GM21576 (cell line): ENCODE measurements around the gene GALNTL6.
"Not testable (repeated sequence)": the region's sequence is repeated elsewhere in the genome, so short reads cannot be mapped to it uniquely, and the experiment has no call there.

Source experiments
- ATAC-seq: cut with Tn5 transposase; IDR thresholded peaks from one replicate; pipeline ENCODE4 v1.9.1; 2021; ENCODE audit warnings: mild to moderate bottlenecking, moderate library complexity; ENCODE audit not compliant: unreplicated experiment

GALNTL6 gene

DNA sequence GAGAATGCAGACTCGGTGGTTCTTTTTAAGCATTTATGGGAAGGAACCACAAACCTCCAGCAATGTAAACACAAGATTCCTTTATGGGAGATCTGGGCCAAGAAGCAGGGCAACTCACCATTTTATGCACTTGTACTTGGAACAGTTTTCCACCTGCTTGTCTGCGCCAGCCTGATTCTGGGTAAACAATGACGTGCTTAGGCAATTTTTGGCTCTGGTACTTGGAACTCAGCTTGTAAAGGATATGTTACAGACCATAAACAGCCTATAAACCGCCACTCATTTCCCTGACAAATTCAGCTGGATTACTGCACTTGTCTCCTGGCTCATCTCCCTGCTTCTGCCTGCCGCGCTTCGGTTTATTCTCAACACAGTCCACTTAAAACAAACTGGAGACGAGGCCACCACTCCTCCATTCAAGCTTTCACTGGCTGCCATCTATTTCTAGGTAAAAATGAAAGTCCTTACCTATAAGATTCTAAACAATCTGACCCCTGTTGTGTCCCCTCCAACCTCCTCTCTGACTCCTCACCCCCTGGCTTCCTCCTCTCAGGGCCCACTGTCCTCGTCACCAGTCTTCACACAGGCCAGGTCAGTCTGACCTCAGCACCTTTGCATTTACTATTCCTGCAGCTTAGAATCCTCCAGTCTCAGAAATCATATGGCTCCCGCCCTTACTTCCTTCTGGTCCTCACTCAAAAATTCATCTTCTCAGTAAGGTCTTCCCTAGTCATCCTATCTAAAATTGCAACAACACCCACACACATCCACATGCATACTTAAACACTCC lies 1149.6 kb downstream of the GALNTL6 start:
- no peak for ATAC-seq

DNA sequence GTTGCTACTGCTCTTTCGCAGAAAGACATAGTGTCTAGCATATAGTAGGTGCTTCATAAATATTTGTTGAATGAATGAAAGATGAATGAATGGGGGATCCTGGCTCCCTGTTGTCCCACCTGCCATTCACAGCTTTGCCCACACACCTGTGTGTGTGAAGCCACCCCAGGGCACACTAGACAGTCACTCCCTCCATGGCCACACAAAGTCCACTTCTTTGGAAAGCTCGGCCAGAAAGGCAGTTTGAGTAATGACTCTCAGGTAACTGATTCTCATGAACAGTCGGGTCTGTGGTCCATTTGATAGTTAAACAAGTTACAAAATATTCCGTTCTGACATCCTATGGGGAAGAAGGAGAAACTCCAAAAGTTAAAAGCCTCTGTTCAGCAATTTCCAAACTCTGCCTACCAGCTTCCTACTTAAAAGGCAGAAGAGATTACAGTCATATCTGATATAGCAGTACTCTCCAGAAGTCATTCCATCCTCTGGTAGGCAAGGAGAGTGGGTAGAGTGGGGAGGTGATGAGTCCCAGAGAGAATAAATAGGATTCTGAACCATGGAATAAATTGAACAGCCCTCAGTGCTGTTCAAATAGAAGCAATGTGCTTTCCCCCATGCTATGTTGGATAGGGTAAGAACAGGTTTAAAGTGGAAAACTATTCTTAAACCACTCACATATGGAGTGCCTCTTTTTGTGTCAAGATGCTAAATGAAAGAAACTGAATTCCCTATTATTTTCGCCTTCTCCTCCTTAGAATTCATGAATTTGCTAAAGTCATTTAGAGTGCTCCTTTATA lies 1150.5 kb downstream of the GALNTL6 start:
- no peak for ATAC-seq

DNA sequence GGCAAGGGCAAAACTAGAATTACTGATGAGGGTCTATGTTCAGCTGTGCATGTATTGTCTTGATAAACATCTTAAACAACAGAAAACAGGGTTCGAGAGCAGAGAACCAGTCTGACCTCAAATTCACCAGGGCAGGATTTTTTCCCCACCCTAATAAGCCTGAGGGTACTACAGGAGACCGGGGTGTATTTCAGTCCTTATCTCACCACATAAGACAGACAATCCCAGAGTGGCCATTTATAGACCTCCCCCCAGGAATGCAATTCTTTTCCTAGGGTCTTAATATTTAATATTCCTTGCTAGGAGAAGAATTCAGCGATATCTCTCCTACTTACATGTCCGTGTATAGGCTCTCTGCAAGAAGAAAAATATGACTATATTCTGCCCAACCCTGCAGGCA lies 1157.0 kb downstream of the GALNTL6 start:
- ATAC-seq, result not testable (repeated sequence)

DNA sequence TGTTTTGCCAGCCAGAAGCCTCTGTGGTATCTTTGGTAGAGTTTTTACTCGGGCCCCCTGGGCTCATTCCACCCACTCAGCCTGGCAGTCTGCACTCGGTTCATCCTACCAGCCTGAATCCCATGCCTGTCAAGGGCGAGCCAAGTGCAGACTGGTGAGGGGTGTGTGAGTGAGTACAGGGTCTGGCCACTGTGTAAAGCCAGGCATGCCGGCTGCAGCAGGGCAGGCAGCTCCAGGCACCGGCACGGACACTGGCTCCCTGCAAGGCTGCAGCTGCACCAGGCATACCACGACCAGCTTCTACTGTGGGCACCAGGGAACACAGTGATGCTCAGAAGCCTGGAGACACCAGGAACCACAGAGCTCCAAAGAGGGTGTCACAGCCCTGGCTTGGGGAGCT lies 1161.4 kb downstream of the GALNTL6 start:
- no peak for ATAC-seq

DNA sequence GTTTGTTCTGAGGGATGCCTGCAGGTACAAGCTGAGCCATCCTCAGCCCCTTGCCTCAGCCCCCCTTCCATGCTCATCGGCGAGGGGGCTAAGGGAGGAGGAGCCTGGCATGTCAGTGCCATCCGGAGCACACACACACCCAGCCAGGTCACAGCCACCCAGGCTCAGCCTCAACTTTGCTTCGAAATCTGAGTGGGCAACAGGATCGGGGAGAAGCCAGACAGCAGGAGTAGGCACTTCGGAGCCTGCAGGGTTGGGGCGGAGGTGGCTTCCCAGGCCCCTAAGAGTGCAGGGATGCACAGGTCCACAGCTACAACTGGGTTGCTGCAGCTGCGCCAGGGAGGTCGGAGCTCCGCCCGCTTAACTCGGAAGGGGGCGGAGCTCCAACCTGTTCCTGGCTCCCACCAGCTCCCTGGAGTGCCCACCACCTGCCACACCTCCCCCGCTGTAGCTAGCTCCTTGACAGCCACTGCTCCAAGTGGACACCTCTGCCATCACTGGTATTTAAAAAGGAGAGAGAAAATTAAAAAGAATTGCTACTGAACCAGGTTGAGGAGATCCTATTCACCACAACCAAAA lies 1162.5 kb downstream of the GALNTL6 start:
- ATAC-seq, result no peak

DNA sequence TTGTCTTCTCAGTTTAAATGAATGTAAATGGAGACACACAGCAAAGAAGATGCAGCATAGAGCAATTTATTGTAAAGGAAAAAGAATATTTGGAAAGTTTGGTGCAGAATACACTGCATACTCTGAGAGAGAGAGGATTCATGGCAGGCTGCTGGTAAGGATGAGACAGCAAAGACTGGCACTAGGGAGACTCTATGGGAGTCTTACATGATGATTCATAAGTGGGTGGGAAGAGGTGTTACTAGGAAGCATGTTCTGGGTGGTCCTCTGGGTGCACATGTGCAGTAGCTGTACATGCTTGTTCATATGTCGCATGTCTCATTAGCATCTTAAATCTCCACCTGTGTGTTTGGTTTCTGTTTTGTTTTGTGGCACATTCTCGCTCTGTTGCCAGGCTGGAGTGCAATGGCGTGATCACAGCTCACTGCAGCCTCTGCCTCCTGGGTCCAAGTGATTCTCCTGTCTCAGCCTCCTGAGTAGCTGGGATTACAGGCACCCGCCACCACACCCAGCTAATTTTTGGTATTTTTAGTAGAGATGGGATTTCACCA lies 1164.4 kb downstream of the GALNTL6 start:
- not testable (repeated sequence) for ATAC-seq

DNA sequence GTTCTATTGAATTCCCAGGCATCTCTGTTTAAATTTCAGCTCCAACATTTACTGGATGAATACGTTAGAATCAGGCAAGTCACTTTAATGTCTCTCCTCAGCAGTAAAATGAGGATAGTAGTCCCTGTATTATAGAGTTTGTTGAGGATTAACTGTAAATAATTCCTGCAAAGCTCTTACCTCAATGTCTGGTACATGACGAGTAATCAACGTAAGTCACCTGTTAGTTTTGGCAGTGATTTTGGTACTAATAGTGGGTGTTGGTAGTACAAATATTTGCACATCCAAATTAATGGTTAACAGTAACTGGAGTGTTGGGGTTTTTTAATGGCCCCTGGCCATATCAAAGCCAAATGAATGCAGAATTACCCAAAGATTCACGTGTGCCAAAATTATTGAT lies 1165.6 kb downstream of the GALNTL6 start:
- no peak for ATAC-seq

DNA sequence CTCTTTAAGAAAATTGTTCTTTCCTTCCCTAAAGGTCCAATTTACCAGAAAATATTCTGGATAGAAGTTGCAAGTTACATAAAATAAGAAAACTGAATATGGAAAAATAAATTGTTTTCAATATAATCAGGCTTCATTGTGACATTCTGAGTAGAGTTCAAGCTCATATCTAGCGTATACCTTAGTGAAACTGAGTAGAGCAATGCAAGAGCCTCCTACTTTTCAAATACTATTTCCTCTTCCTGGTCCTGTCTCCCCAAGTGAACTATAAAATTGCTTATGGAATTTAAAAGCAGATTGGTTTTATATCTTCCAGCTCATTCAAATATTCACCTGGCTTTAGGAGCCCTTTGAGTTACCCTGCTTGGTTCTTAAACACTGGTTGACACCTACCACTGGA lies 1166.1 kb downstream of the GALNTL6 start:
- no peak for ATAC-seq

DNA sequence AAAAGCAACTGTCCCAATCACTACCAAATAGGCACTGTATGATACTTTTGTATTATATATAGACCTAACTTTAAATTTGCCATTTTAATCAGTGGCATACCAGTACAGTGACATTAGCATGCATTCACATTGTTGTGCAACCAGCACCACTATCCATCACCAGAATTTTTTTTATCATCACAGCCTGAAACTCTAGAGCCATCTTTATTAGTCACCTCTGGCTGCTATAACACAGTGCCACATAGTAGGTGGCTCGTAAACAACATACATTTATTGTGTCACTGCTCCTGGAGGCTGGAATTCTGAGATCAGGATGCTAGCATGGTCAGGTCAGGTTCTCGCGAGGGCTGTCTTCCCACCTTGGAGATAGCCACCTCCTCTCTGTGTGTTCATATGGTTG lies 1167.0 kb downstream of the GALNTL6 start:
- ATAC-seq, result no peak

DNA sequence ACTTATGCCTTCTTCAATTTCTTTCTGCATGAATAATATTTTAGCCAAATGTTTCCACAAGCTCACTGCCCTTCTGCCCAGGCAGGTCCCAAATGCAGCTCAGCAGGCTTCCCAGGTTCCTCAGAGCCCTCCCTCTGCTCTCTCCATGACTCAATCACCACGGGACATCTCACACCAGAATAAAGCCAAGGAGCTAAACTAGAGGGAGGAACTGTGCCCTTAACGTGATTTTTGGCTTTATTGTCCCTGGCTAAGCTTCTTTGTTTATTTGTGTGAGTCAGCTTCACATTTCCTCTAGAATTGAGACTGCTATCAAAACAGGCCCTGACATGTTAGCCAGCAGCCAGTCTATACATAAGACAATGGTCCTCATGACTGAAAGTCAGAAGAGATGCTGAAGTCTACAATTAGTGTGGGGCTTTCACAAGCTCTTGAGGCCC lies 1169.0 kb downstream of the GALNTL6 start:
- peak; percentile 39 for ATAC-seq

DNA sequence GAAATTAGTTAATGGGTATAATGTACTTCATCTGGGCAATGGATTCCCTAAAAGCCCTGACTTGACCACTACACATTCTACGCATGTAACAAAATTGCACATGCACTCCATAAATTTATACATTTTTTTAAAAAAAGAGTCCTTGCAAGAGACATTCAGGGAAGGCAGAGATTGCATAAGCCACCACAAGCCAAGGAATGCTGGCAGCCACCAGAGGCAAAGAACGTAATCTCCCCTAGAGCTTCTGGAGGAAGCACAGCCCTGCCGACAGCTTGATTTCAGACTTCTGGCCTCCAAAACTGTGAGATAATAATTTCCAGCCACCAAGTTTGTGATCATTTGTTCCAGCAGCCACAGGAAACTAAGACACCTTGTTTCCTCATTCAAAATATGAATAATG lies 1169.8 kb downstream of the GALNTL6 start:
- no peak for ATAC-seq

DNA sequence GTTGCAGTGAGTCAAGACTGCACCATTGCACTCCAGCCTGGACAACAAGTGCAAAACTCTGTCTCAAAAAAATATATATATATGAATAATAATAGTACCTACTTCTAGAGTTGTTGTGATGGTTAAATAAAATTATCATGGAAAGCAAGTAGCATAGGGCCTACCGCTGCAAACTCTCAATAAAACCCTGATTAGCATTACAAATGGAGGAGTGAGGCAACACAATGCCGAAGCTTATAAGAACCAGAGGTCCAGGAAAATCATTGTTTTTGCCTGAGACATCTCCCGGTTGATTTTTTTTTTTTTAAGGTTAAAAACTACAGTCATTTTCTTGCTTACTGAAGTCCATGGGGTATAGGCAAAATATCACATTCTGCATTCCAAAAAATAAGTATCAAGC lies 1170.4 kb downstream of the GALNTL6 start:
- no peak for ATAC-seq

DNA sequence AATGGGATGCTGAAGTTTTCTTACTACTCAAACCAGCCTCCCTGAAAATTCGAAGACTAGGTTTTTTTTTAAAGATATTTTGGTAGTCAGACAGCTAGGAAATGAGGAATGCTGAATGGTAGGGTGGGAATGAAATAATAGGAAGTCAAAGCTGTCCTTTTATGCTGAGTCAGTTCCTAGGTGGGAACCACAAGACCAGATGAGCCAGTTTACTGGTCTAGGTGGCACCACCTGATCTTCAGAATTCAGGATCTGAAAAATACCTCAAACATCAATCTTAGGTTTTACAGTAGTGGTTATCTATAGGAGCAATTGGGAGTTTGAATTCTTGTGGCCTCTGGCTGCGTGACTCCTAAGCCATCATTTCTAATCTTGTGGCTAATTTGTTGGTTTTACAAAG lies 1172.3 kb downstream of the GALNTL6 start:
- ATAC-seq, result no peak

DNA sequence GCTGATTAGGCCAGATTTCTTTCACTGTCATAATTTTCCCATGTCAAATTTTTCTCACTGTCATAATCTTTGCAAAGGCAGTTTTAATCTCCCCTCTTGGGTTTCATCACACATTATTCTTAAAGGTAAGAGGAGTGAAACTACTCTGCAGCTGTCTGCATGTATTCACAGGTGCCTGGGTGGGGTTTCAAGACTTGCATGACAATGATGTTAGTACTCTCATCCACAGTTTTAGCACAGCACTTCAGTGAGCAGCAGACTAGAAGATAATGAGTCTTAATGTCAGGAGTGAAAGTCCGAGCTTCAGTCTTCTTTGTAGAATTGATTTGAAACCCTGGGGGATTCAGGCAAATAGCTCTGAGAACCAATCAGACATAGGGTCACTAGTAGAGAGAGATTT lies 1172.9 kb downstream of the GALNTL6 start:
- peak; percentile 86 for ATAC-seq

DNA sequence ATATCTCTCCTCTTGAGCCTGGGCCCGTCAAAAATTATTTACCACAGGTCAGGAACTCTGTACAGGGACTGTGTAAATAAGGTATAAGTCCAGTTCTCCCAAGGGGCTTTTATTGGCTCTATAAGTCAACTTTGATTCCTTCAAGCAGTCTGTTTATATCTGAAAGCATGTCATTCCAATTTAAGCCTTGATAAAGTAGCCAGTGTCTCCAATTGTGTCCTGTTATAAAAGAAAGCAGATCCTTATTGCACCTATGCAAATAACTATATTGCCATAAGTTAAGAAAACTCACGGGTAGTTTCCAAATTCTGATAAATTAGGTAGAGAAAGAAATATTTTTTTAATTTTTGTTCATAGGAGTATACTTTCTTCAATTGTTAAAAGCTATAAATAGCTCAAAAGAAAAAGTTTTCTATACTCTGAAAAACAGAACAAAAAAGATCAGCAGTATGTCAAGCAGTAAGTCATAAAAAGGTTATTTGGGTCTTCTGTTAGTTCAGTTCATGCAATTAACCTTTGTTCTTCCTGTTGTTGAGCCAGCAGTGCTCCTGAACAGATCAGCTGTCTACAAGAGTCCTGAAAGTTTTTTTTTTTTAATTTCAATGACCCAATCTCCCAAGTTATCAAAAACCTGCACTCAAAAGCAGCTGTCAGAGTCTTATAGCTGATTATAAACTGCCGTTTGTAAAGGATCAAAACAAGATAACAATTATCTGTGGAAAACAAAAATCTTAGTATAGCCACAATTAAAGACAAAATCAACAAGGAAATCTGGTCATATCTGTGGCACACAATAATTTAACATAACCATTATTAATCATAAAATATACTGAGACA lies 1177.0 kb downstream of the GALNTL6 start:
- no peak for ATAC-seq

DNA sequence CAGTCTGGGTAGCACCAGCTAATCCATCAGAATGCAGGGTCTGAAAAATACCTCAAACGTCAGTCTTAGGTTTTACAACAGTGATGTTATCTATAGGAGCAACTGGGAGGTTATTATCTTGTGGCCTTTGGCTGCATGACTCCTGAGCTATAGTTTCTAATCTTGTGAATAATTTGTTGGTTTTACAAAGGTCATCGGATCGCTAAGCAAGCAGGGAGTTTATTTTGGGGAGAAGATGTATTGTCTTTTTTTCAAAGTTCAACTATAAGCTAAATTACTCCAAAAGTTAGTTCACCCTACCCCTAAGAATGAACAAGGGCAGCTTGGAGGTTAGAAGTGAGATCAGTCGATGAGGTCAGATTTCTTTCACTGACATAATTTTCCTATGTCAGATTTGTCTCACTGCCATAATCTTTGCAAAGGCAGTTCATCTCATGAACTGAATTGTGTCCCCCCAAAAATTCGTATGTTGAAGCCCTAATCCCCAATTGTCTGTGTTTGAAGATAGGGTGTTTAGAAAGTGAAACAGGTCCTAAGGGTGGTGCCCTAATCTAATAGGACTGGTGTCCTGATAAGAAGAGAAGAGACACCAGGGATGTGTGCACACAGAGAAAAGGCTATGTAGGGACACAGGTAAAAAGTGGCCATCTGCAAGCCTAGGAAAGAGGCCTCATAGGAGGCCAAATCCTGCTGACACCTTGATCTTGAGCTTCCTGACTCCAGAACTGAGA lies 1179.6 kb downstream of the GALNTL6 start:
- ATAC-seq, result no peak

DNA sequence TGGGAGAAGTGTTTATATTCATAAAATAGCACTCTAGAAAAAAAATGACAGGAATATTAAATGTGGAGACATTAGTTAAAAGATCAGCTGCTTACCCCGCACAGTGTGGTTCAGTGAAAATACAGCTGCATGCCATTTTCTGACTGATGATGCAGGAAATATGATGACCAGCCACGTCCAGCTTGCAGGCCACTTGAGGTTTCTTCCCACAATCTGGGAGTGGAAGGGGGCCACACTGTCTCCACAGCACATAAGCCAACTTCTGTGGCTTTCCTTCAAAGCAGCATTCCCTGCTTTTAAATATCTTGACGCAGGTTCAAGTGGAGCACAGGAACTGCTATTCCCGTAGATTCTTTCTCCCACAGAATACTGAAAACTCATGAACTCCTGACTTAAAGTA lies 1182.0 kb downstream of the GALNTL6 start:
- no peak for ATAC-seq

DNA sequence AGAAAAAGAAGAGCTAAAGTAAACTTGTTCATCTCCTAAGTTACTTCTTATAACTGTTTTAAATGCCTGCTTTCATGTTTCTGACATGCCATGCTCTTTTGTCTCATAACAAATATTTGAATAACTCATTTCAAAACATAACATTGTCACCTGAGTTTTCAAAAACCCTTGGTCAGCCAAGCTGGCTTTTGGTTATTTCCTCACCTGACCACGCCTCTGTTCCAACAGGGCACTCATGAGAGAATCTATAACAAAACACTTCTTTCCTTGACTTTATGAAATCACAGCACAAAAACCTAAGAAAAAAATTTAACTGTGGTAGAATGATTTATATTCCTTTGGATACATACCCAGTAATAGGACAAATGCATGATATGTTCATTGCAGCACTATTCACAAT lies 1182.5 kb downstream of the GALNTL6 start:
- ATAC-seq, result no peak

DNA sequence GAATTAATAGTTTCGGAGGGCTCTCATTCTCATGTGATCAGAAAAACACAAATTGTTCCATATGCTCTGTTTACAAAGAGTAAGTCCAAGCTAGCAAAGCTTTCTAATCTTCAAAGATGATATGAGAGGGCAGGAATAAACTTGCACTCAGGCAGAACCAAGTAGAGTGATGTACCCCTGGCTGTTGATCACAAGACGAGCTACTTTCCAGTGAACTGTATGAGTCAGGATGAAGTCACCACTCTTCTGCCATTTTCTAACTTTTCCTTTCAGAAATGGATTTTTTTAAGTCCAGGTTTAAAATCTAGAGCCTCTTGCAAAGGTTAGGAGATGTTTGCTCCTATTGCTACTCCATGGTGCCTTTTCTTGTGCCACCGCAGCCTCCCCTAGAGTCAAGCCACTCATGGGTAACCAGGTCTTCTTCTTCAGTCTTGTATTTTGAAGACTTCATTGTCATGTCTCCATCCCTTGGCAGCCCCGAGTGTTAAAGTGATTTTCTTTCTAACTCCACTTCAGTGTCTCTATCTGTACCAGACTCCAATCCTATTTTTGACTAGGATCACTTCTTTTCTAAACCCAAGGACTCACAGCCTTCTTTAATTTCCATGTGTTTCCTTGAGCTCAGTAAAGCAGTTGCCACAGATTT lies 1183.5 kb downstream of the GALNTL6 start:
- ATAC-seq, result no peak

DNA sequence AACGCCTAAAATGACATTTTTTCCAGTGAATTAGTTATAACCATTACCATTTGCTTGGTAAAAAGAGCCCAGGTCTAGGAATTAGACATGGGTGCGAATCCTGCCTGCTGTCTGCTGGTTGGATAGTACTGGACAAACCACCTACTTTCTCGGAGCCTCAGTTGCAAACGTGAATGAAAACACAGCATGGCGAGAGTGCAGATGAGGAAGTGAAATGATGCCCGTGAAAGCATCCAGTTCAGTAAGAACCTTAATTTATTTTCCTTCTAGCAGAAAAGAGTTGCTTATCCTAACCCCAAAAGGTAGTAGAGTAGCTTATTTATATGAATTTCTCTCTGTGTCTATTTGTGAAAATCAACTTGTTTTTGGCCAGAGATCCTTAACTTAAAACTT lies 1184.0 kb downstream of the GALNTL6 start:
- no peak for ATAC-seq
